Kidney epithelial cell (primary cell): ENCODE measurements around the gene ARL15. TPM values are rescaled to one million over a fixed set of nuclear protein-coding genes. Genes with fewer than 3 reads are reported as not detected.

Experiments
- DNase-seq: peaks from one replicate; pipeline ENCODE4 v3.0.0-alpha.2; 2010; ENCODE audit warnings: low read depth
- H3K27me3 ChIP-seq: 2 replicates; pipeline ENCODE4 v1.6.0; 2011; ENCODE audit warnings: low read length; ENCODE audit not compliant: control insufficient read depth, insufficient read depth
- H3K36me3 ChIP-seq: 2 replicates; pipeline ENCODE4 v1.5.1; 2011; ENCODE audit warnings: low read length; ENCODE audit not compliant: control insufficient read depth, insufficient read depth
- H3K4me3 ChIP-seq: 2 replicates; pipeline ENCODE4 v1.5.1; 2011; ENCODE audit warnings: low read depth, mild to moderate bottlenecking, control low read depth, low read length
- total RNA-seq: library from RNA; depleted of rRNA; stranded (reverse); fragments of >200 nt; gene quantifications from 2 replicates; pipeline ENCODE4 v1.2.3, GENCODE V29; 2015
- TF ChIP-seq, protein P1 (sequence below): IDR thresholded peaks from 2 replicates; pipeline ENCODE4 v1.5.1; 2011; ENCODE audit warnings: mild to moderate bottlenecking, moderate library complexity, low read length, control low read depth, inconsistent platforms; ENCODE audit not compliant: insufficient read depth, poor library complexity, severe bottlenecking

Gene ARL15
- total RNA-seq, 1 donor from 2014 or later = 9.7 TPM

DNA sequence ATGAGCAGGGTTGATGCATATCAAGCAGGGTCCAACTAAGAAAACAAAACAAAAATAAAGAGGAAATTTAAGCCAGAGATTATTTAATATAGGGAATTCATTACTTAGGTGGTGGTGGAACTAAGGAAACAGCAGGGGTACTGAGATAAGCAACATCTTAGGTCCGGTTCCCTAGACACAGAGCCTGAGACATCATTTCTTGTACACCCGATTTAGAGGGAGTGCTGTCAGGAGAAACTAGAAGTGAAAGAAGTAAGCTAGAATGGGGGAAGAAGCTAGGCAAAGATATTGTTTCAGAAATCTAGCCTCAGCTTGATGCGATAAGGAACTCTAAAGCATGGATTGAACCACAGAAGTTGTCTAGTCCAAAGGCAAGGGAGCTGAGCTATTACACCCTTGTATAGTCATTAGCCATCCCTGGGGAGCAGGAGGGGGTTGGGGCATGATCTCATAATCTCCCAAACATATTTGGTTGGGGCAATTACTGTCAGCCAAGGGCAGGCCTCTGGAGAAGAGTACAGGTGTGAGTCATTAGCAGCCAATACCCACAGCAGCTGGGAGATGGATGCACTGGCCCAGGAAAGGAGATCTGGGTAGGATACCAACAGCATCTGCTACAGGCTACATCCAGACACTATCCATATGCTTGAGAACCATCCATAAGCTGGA, 194.5 kb downstream of the ARL15 start:
- DNase-seq = no peak
- TF ChIP-seq, protein P1, sequence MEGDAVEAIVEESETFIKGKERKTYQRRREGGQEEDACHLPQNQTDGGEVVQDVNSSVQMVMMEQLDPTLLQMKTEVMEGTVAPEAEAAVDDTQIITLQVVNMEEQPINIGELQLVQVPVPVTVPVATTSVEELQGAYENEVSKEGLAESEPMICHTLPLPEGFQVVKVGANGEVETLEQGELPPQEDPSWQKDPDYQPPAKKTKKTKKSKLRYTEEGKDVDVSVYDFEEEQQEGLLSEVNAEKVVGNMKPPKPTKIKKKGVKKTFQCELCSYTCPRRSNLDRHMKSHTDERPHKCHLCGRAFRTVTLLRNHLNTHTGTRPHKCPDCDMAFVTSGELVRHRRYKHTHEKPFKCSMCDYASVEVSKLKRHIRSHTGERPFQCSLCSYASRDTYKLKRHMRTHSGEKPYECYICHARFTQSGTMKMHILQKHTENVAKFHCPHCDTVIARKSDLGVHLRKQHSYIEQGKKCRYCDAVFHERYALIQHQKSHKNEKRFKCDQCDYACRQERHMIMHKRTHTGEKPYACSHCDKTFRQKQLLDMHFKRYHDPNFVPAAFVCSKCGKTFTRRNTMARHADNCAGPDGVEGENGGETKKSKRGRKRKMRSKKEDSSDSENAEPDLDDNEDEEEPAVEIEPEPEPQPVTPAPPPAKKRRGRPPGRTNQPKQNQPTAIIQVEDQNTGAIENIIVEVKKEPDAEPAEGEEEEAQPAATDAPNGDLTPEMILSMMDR = no peak
- Histone ChIP-seq H3K4me3 (no peak overlapping the region), H3K36me3 (no peaks in the 10 kb centered on the region), H3K27me3 (no peaks in the 10 kb centered on the region)

DNA sequence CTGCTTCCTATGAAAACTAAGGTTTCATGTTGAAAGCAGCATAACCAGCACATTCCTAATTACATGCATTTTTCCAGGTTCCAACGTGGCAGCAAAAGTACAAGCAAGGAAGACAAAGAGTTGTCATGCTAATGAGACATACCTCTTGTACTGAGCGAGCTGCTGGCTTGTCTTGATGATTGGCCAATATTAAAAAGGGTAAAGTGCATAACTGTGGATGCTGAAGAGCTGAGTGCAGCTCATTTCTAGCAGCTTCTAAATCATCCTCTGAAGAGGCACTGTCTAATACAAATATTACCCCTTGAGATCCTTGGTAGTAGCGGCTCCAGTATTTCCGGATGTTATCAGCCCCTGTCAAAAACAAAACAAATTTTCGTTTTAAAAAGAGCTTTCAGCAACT, 197.3 kb downstream of the ARL15 start:
- no peak overlapping the region for H3K4me3 ChIP-seq
- TF ChIP-seq, protein P1 = no peak
- H3K27me3 ChIP-seq = no peaks in the 10 kb centered on the region
- DNase-seq = no peak
- no peaks in the 10 kb centered on the region for H3K36me3 ChIP-seq

DNA sequence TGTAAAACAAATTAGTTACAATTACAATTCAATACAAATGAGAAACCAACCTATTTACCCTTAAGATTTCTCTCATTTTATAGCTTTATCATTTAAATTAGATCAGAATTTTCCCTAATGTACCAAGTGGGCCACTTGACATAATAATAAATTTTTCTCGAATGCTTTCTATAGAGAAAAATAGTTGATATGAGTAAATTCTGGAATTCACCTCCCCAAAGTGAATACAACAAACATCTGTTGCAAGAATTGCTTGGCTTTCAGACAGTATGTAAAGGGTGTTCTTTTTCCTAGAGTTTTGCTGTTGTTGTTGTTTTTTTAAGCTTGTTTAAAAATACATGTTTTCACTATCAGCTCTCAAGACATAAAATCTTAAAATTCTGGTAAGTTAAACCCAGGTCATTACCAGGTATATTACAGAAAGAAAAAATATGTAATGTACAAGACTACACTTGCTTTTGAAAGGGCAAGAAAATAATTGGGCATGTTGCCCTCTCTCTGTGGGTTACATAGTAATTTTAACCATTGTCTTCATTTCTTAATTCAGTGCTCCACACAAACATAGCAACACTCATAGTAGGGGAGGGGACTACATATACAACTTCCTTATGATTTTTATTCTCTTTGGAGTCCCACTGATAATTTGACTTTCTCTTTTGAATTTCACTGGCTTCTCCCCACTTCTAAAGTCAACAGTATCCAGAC, 200.6 kb downstream of the ARL15 start:
- TF ChIP-seq, protein P1 = no peak

DNA sequence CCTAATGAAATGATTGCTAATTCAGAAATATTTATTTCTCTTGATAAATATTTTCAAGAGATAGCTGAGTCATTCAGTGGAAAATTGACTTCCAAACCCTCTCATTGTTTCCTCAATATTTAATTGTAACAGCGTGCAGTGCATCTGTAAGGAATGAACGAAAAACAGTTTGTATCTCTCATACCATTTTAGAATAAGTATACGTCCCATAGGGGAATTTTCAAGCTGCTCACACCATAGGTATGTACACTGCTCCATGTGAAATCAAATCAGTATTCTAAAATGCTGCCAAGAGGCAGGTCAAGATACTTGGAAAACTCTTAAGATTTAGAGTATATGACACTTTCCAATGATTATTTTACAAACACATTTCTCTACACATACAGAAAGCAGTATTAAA, 202.2 kb downstream of the ARL15 start:
- Histone ChIP-seq H3K27me3 (no peaks in the 10 kb centered on the region), H3K4me3 (no peak overlapping the region), H3K36me3 (no peaks in the 10 kb centered on the region)
- TF ChIP-seq, protein P1 = no peak
- no peak for DNase-seq

More for the DNA sequence above, 200.6 kb downstream of the ARL15 start:
- no peaks in the 10 kb centered on the region for H3K36me3 ChIP-seq
- no peaks in the 10 kb centered on the region for H3K27me3 ChIP-seq
- no peak overlapping the region for H3K4me3 ChIP-seq
- DNase-seq = no peak

DNA sequence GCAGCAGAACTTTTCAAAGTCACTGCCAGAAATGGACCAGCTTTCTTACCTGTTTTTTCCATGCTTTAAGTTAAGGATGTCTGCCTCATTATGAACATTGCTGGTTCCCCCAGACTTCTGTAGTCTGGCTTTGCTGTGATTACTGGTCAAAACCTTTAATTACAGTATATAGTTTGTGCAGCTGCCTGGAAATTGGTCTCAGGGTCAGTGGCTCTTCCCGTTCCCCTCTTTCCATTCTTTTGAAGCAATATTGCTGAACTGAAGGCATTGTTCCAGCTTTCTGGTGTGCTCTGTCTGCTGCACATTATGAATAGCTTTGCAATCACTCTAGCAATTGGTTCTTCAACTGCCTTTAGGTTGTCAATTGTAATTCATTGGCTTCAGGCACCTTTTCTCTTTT, 206.5 kb downstream of the ARL15 start:
- DNase-seq = no peak
- H3K4me3 ChIP-seq = no peak overlapping the region
- TF ChIP-seq, protein P1 = no peak
- H3K27me3 ChIP-seq = no peaks in the 10 kb centered on the region
- no peaks in the 10 kb centered on the region for H3K36me3 ChIP-seq
